HepG2 (cell line): Measurements from ENCODE around the gene POLN. TPM values are rescaled to one million over a fixed set of nuclear protein-coding genes. Genes with fewer than 3 reads are reported as not detected.

Source experiments
- FOXO1 ChIP-seq: sonication (generic); formaldehyde crosslinking; IDR thresholded peaks from 2 replicates; pipeline ENCODE4 v1.4.0; 2020; ENCODE audit warnings: missing genetic modification reagents
- NCOR1 ChIP-seq: fragments of 200-600 bp; sonication (generic); IDR thresholded peaks from 2 replicates; pipeline ENCODE4 v1.7.0; 2017; ENCODE audit warnings: antibody characterized with exemption, low read length, borderline replicate concordance
- NR2C2 ChIP-seq: sonication (generic); formaldehyde crosslinking; IDR thresholded peaks from 2 replicates; pipeline ENCODE4 v1.4.0; 2020; ENCODE audit warnings: missing genetic modification reagents, mild to moderate bottlenecking, moderate library complexity, borderline replicate concordance
- SMAD3 ChIP-seq: sonication (generic); formaldehyde crosslinking; IDR thresholded peaks from 2 replicates; pipeline ENCODE4 v1.4.0; 2020; ENCODE audit warnings: missing genetic modification reagents
- SP5 ChIP-seq: IDR thresholded peaks from 2 replicates; pipeline ENCODE4 v1.6.1; 2016; ENCODE audit warnings: low read depth, borderline replicate concordance
- ZBTB1 ChIP-seq: sonication (generic); formaldehyde crosslinking; IDR thresholded peaks from 2 replicates; pipeline ENCODE4 v1.4.0; 2020; ENCODE audit warnings: missing genetic modification reagents, borderline replicate concordance
- ZNF124 ChIP-seq: sonication (generic); formaldehyde crosslinking; IDR thresholded peaks from 2 replicates; pipeline ENCODE4 v1.4.0; 2020; ENCODE audit warnings: missing genetic modification reagents
- ZNF276 ChIP-seq: sonication (generic); formaldehyde crosslinking; IDR thresholded peaks from 2 replicates; pipeline ENCODE4 v1.4.0; 2020; ENCODE audit warnings: mild to moderate bottlenecking, low read depth, missing genetic modification reagents
- ZNF816 ChIP-seq: sonication (generic); formaldehyde crosslinking; IDR thresholded peaks from 2 replicates; pipeline ENCODE4 v1.8.0; 2022; ENCODE audit warnings: missing genetic modification reagents, mild to moderate bottlenecking, borderline replicate concordance
- ZSCAN25 ChIP-seq: sonication (generic); formaldehyde crosslinking; IDR thresholded peaks from 2 replicates; pipeline ENCODE4 v1.8.0; 2022; ENCODE audit warnings: mild to moderate bottlenecking, missing genetic modification reagents
- ZSCAN5A ChIP-seq: sonication (generic); formaldehyde crosslinking; IDR thresholded peaks from 2 replicates; pipeline ENCODE4 v1.8.0; 2022; ENCODE audit warnings: mild to moderate bottlenecking, missing genetic modification reagents, borderline replicate concordance
- polyA plus RNA-seq, 8 experiments: library from polyadenylated mRNA; depleted of rRNA in 3 of 8; stranded (reverse) in 7 of 8; unstranded in 1 of 8; fragments of >200 nt; fragmentation: Illumina TruSeq in 4 of 8; extraction: Trizol in 4 of 8; gene quantifications; 2 replicates each; pipeline versions ENCODE4 v1.2.1 to v1.2.3, GENCODE V29; 2011 to 2016; ENCODE audit warnings: low read depth in 4 of 8, missing spikeins in 1 of 8, mixed read lengths in 1 of 8; ENCODE audit not compliant: insufficient read depth in 1 of 8
- total RNA-seq, 5 experiments: library from RNA; depleted of rRNA; stranded (reverse); fragments of >200 nt; fragmentation: Illumina TruSeq; extraction: Trizol; gene quantifications; 2 replicates each; pipeline ENCODE4 v1.2.3, GENCODE V29; 2016; ENCODE audit warnings: low read depth in 1 of 5
- TF ChIP-seq, protein P1 (sequence below), 2 experiments: sonication (generic) in 1 of 2; formaldehyde crosslinking in 1 of 2; IDR thresholded peaks; 2 replicates each; pipeline versions ENCODE4 v1.4.0 to v1.6.1; 2018 to 2020; ENCODE audit warnings: missing genetic modification reagents in 2 of 2, borderline replicate concordance in 1 of 2, low read depth in 1 of 2, mild to moderate bottlenecking in 1 of 2, missing biosample characterization in 1 of 2
- TF ChIP-seq, protein P2 (sequence below): fragments of 450-650 bp; IDR thresholded peaks from 2 replicates; pipeline ENCODE4 v1.6.1; 2016
- TF ChIP-seq, protein P3 (sequence below): sonication (generic); formaldehyde crosslinking; IDR thresholded peaks from 2 replicates; pipeline ENCODE4 v1.8.1; 2023; ENCODE audit warnings: mild to moderate bottlenecking, missing genetic modification reagents, borderline replicate concordance
- TF ChIP-seq, protein P4 (sequence below): sonication (generic); formaldehyde crosslinking; IDR thresholded peaks from 2 replicates; pipeline ENCODE4 v1.5.0; 2020; ENCODE audit warnings: mild to moderate bottlenecking, missing genetic modification reagents
- TF ChIP-seq, protein P5 (sequence below), 2 experiments: sonication (generic) in 1 of 2; formaldehyde crosslinking in 1 of 2; IDR thresholded peaks; 2 replicates each; pipeline versions ENCODE4 v1.5.1 to v1.6.1; 2011 to 2020; ENCODE audit warnings: borderline replicate concordance in 1 of 2, low read depth in 1 of 2, low read length in 1 of 2, mild to moderate bottlenecking in 1 of 2, missing genetic modification reagents in 1 of 2, moderate library complexity in 1 of 2

The POLN gene
- total and polyA plus RNA-seq, 2 of the 13 experiments (the other 11 are each of a cell fraction or from before 2014, with no cell fraction given) = 0.93 to 1.5 TPM

DNA sequence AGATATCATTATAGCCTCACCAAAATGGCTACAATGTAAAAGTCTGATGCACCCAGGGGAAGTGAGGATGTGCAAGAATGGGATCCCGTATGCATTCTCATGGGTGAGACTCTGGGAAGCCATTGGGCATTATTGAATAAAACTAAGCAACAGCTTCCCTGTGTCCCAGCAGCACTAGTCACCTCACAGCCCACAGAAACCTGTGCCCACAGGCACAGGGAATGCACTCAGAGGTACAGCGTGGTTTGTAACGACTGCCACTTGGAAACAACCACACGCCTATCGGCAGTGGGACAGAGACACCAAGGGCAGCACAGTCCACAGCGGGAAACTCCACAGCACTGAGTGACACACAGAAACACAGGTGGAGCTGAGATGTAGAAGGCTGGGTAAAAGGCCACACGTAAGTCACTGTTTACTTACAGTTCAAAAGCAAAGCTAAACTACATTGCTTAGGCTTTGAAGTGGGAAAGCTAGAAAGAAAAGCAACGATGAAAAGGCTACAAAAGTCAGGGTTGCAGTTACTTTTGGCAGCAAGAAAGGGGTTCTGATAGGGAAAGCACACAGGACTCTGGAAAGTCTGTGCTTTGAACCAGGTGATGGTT, 69.2 kb downstream of the POLN start (continued):
- TF ChIP-seq ZNF124 (CRISPR knock-in tag) (no peak), ZNF816 (CRISPR knock-in tag) (no peak), ZNF276 (CRISPR knock-in tag) (no peak), ZBTB1 (no peak), ZSCAN5A (CRISPR knock-in tag) (no peak), FOXO1 (CRISPR knock-in tag) (peak; percentile 61; the same call in 1 of the 2 replicates), SMAD3 (CRISPR knock-in tag) (0 out of 2 replicates have a peak, but pooled peaks have one; percentile 53), ZSCAN25 (no peak), NCOR1 (no peak; the same call in 1 of the 2 replicates), SP5 (CRISPR knock-in tag) (no peak), NR2C2 (CRISPR knock-in tag) (no peak)
- TF ChIP-seq, protein P1, sequence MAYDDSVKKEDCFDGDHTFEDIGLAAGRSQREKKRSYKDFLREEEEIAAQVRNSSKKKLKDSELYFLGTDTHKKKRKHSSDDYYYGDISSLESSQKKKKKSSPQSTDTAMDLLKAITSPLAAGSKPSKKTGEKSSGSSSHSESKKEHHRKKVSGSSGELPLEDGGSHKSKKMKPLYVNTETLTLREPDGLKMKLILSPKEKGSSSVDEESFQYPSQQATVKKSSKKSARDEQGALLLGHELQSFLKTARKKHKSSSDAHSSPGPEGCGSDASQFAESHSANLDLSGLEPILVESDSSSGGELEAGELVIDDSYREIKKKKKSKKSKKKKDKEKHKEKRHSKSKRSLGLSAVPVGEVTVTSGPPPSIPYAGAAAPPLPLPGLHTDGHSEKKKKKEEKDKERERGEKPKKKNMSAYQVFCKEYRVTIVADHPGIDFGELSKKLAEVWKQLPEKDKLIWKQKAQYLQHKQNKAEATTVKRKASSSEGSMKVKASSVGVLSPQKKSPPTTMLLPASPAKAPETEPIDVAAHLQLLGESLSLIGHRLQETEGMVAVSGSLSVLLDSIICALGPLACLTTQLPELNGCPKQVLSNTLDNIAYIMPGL (CRISPR knock-in tag; IDR thresholded peaks at IDR 0.05; ENCODE audit: borderline replicate concordance in 1 of 2, low read depth in 1 of 2) = no peak
- TF ChIP-seq, protein P2, sequence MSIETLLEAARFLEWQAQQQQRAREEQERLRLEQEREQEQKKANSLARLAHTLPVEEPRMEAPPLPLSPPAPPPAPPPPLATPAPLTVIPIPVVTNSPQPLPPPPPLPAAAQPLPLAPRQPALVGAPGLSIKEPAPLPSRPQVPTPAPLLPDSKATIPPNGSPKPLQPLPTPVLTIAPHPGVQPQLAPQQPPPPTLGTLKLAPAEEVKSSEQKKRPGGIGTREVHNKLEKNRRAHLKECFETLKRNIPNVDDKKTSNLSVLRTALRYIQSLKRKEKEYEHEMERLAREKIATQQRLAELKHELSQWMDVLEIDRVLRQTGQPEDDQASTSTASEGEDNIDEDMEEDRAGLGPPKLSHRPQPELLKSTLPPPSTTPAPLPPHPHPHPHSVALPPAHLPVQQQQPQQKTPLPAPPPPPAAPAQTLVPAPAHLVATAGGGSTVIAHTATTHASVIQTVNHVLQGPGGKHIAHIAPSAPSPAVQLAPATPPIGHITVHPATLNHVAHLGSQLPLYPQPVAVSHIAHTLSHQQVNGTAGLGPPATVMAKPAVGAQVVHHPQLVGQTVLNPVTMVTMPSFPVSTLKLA = no peak
- TF ChIP-seq, protein P3, sequence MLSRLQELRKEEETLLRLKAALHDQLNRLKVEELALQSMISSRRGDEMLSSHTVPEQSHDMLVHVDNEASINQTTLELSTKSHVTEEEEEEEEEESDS (CRISPR knock-in tag) = no peak
- TF ChIP-seq, protein P4, sequence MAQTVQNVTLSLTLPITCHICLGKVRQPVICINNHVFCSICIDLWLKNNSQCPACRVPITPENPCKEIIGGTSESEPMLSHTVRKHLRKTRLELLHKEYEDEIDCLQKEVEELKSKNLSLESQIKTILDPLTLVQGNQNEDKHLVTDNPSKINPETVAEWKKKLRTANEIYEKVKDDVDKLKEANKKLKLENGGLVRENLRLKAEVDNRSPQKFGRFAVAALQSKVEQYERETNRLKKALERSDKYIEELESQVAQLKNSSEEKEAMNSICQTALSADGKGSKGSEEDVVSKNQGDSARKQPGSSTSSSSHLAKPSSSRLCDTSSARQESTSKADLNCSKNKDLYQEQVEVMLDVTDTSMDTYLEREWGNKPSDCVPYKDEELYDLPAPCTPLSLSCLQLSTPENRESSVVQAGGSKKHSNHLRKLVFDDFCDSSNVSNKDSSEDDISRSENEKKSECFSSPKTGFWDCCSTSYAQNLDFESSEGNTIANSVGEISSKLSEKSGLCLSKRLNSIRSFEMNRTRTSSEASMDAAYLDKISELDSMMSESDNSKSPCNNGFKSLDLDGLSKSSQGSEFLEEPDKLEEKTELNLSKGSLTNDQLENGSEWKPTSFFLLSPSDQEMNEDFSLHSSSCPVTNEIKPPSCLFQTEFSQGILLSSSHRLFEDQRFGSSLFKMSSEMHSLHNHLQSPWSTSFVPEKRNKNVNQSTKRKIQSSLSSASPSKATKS (CRISPR knock-in tag) = no peak
- TF ChIP-seq, protein P5, sequence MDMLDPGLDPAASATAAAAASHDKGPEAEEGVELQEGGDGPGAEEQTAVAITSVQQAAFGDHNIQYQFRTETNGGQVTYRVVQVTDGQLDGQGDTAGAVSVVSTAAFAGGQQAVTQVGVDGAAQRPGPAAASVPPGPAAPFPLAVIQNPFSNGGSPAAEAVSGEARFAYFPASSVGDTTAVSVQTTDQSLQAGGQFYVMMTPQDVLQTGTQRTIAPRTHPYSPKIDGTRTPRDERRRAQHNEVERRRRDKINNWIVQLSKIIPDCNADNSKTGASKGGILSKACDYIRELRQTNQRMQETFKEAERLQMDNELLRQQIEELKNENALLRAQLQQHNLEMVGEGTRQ (IDR thresholded peaks at IDR 0.05; ENCODE audit: low read depth, low read length) = no peak
- TF ChIP-seq, protein P5 (CRISPR knock-in tag; IDR thresholded peaks at IDR 0.05; ENCODE audit: borderline replicate concordance) = no peak
